GM12875 (cell line): ENCODE measurements around the gene DLEC1.

ENCODE experiments used
- H3K4me3 ChIP-seq: one replicate; pipeline ENCODE4 v1.5.1; 2011; ENCODE audit warnings: low read depth, low read length, control low read depth
- CTCF ChIP-seq: IDR thresholded peaks from 2 replicates; pipeline ENCODE4 v1.5.1; 2011; ENCODE audit warnings: low read depth, mild to moderate bottlenecking, control low read depth, inconsistent platforms, low read length, moderate library complexity, borderline replicate concordance; ENCODE audit not compliant: insufficient read depth

Gene DLEC1

GRCh38 chr3:38124324-38125122 lies 85.5 kb downstream of the DLEC1 start:
- no peak for TF ChIP-seq CTCF
- H3K4me3 ChIP-seq: no peak overlapping the region

- TF ChIP-seq CTCF: no peak
- H3K4me3 ChIP-seq: no peak overlapping the region
These were observed 86.5 kb downstream of the DLEC1 start for GRCh38 chr3:38125305-38126120.

- no peak for TF ChIP-seq CTCF
- H3K4me3 ChIP-seq: no peak overlapping the region
These were observed 87.3 kb downstream of the DLEC1 start for GRCh38 chr3:38126121-38126892.

GRCh38 chr3:38127611-38128302 lies 88.7 kb downstream of the DLEC1 start:
- TF ChIP-seq CTCF: no peak
- no peak overlapping the region for H3K4me3 ChIP-seq

GRCh38 chr3:38128303-38128655 lies 89.3 kb downstream of the DLEC1 start:
- no peak for TF ChIP-seq CTCF
- H3K4me3 ChIP-seq: no peak overlapping the region

- no peak for TF ChIP-seq CTCF
- no peak overlapping the region for H3K4me3 ChIP-seq
These were observed 90.0 kb downstream of the DLEC1 start for GRCh38 chr3:38129058-38129457.
